OCI-LY7 (cell line): ENCODE results near the gene SKIC3.

ENCODE experiments used
- EZH2phosphoT487 ChIP-seq: fragments of 200-600 bp; sonication (generic); IDR thresholded peaks from 2 replicates; pipeline ENCODE4 v1.6.1; 2018; ENCODE audit warnings: low read depth, borderline replicate concordance, mild to moderate bottlenecking, mixed run types, antibody characterized with exemption, low read length, moderate library complexity, mixed read lengths
- TF ChIP-seq, protein P1 (sequence below): fragments of 200-600 bp; sonication (generic); conservative IDR thresholded peaks from 2 replicates; pipeline ENCODE4 v1.5.1; 2014; ENCODE audit warnings: mild to moderate bottlenecking, antibody characterized with exemption, low read length, moderate library complexity, mixed read lengths

DNA sequence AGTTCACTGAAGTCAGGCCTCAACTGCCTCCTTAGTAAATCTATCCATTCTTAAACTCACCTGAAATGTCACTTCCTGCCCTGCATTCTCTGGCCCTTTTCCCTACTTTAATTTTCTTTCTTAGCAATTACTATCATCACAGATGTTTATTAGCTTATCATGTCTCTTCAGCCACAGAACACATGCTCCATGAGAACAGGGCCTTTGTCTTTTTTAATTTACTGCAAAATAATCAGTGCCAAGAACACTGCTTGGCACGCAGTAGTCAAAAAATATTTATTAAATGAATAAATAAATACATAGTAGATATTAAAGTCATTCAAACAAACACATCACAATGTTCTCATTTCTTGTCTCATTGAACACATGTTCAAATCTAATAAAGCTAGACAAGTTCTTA is 46.2 kb downstream of the SKIC3 start:
- TF ChIP-seq, protein P1, sequence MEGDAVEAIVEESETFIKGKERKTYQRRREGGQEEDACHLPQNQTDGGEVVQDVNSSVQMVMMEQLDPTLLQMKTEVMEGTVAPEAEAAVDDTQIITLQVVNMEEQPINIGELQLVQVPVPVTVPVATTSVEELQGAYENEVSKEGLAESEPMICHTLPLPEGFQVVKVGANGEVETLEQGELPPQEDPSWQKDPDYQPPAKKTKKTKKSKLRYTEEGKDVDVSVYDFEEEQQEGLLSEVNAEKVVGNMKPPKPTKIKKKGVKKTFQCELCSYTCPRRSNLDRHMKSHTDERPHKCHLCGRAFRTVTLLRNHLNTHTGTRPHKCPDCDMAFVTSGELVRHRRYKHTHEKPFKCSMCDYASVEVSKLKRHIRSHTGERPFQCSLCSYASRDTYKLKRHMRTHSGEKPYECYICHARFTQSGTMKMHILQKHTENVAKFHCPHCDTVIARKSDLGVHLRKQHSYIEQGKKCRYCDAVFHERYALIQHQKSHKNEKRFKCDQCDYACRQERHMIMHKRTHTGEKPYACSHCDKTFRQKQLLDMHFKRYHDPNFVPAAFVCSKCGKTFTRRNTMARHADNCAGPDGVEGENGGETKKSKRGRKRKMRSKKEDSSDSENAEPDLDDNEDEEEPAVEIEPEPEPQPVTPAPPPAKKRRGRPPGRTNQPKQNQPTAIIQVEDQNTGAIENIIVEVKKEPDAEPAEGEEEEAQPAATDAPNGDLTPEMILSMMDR, result no peak
- TF ChIP-seq EZH2phosphoT487, result no peak
